ENCODE results near the gene HTR1B. TPM values are rescaled to one million over a fixed set of nuclear protein-coding genes. Genes with fewer than 3 reads are reported as not detected.

The HTR1B gene
- polyA plus RNA-seq, 1 donor (not counting 4 experiments of a cell fraction or from before 2014, with no cell fraction given) = 0.24 TPM

- no peak overlapping the region for H3K27ac ChIP-seq (ENCODE audit: control insufficient read depth, insufficient read depth, low read length)
- H3K79me2 ChIP-seq (ENCODE audit: control insufficient read depth, insufficient read depth, low read length) = no peaks in the 10 kb centered on the region
- H3K27me3 ChIP-seq (ENCODE audit: control insufficient read depth, extremely low read depth, insufficient read depth, low read length) = no peaks in the 10 kb centered on the region
- H3K4me1 ChIP-seq (ENCODE audit: control insufficient read depth, extremely low read depth, insufficient read depth, low read length) = no peaks in the 10 kb centered on the region
- H3K9ac ChIP-seq (ENCODE audit: control insufficient read depth, extremely low read depth, insufficient read depth, low read length) = no peak overlapping the region
- H3K36me3 ChIP-seq (ENCODE audit: control insufficient read depth in 2 of 2, extremely low read depth in 1 of 2, insufficient read depth in 2 of 2, low read length in 2 of 2) = no peaks in the 10 kb centered on the region
- no peak overlapping the region for H3K4me3 ChIP-seq (ENCODE audit: control insufficient read depth in 2 of 3, extremely low read depth in 1 of 3, insufficient read depth in 2 of 3, low read depth in 1 of 3, low read length in 3 of 3)
- no peaks in the 10 kb centered on the region for H3K9me1 ChIP-seq (ENCODE audit: control insufficient read depth, extremely low read depth, insufficient read depth, low read length)
- no peak for DNase-seq (ENCODE audit: low read depth, low spot score)
- dilution Hi-C loops (cut with MboI; ENCODE audit: extremely low pct_ligation_motif_present, low sequenced_read_pairs) = no loop called here
- TF ChIP-seq CTCF (optimal IDR thresholded peaks at IDR 0.05 in 1 of 3, IDR thresholded peaks at IDR 0.05 in 1 of 3, conservative IDR thresholded peaks at IDR 0.05 in 1 of 3; ENCODE audit: extremely low read depth in 1 of 3, insufficient read depth in 2 of 3, low read length in 3 of 3) (no peak), EZH2 (IDR thresholded peaks at IDR 0.05; ENCODE audit: low read length) (no peak)
- no peak overlapping the region for H2AFZ ChIP-seq (ENCODE audit: control insufficient read depth, low read length)
- FAIRE-seq = no peak
- no peaks in the 10 kb centered on the region for H4K20me1 ChIP-seq (ENCODE audit: control insufficient read depth, extremely low read depth, insufficient read depth, low read length)
- H3K4me2 ChIP-seq (ENCODE audit: control insufficient read depth, extremely low read depth, insufficient read depth, low read depth, low read length) = no peak overlapping the region
- H3K9me3 ChIP-seq (ENCODE audit: control insufficient read depth, low read depth, low read length) = peaks cover 6% of the 10 kb centered on the region
These were observed 48.6 kb upstream of the HTR1B start for GRCh38 chr6:77511860-77512259.

DNA sequence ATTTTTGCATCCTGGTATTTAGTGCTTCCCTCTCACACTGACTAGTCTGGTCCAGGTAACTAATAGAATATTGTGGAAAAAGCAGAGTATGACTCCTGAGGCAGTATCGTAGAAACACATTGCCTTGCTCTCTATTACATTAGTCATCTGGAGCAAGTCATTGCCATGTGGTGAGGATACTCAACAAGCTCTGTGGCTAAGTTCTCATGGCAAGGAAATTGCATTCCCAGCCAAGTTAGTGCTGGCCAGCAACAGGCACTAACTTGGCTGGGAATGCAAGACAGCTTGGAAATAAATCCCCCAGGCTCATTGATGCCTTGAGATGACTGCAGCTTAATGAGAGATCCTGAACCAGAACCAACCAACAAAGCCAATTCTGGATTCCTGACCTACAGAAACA, 39.7 kb upstream of the HTR1B start:
- H3K9me1 ChIP-seq (ENCODE audit: control insufficient read depth, extremely low read depth, insufficient read depth, low read length) = no peaks in the 10 kb centered on the region
- H2AFZ ChIP-seq (ENCODE audit: control insufficient read depth, low read length) = no peak overlapping the region
- H3K9ac ChIP-seq (ENCODE audit: control insufficient read depth, extremely low read depth, insufficient read depth, low read length) = no peak overlapping the region
- no peaks in the 10 kb centered on the region for H3K79me2 ChIP-seq (ENCODE audit: control insufficient read depth, insufficient read depth, low read length)
- FAIRE-seq = peak; percentile 88
- TF ChIP-seq EZH2 (IDR thresholded peaks at IDR 0.05; ENCODE audit: low read length) (no peak), CTCF (optimal IDR thresholded peaks at IDR 0.05 in 1 of 3, IDR thresholded peaks at IDR 0.05 in 1 of 3, conservative IDR thresholded peaks at IDR 0.05 in 1 of 3; ENCODE audit: extremely low read depth in 1 of 3, insufficient read depth in 2 of 3, low read length in 3 of 3) (no peak)
- H3K4me2 ChIP-seq (ENCODE audit: control insufficient read depth, extremely low read depth, insufficient read depth, low read depth, low read length) = no peak overlapping the region
- no peaks in the 10 kb centered on the region for H3K27me3 ChIP-seq (ENCODE audit: control insufficient read depth, extremely low read depth, insufficient read depth, low read length)
- H3K4me1 ChIP-seq (ENCODE audit: control insufficient read depth, extremely low read depth, insufficient read depth, low read length) = peaks cover 8% of the 10 kb centered on the region
- H4K20me1 ChIP-seq (ENCODE audit: control insufficient read depth, extremely low read depth, insufficient read depth, low read length) = no peaks in the 10 kb centered on the region
- dilution Hi-C loops (cut with MboI; ENCODE audit: extremely low pct_ligation_motif_present, low sequenced_read_pairs) = no loop called here
- peak; percentile 69 for DNase-seq (ENCODE audit: low read depth, low spot score)
- no peak overlapping the region for H3K4me3 ChIP-seq (ENCODE audit: control insufficient read depth in 2 of 3, extremely low read depth in 1 of 3, insufficient read depth in 2 of 3, low read depth in 1 of 3, low read length in 3 of 3)
- H3K9me3 ChIP-seq (ENCODE audit: control insufficient read depth, low read depth, low read length) = no peaks in the 10 kb centered on the region
- no peaks in the 10 kb centered on the region for H3K36me3 ChIP-seq (ENCODE audit: control insufficient read depth in 2 of 2, extremely low read depth in 1 of 2, insufficient read depth in 2 of 2, low read length in 2 of 2)
- peak overlapping the region; percentile 15 for H3K27ac ChIP-seq (ENCODE audit: control insufficient read depth, insufficient read depth, low read length)
